NCI-H524 (cell line): Measurements from ENCODE around the gene FOXE1.

Source experiments
- DNase-seq, 2 experiments: peaks; one replicate each; lab custom pipeline; 2025; lab: John Stamatoyannopoulos, UW

FOXE1 gene

DNA sequence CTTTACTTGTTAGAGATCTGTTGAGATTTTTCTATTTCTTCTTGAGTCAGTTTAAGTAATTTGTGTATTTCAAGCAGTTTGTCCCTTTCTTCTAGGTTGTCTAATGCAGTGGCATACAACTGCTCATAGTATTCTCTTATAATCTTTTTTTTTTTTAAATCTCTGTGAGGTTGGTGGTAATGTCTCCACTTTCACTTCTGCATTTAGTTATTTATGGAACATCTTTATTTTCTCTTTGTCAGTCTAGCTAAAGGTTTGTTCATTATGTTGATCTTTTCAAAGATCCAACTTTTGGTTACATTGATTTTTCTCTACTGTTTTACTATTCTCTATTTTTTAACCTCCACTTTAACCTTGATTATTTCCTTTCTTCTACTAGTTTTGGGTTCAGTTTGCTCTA lies 13.8 kb downstream of the FOXE1 start:
- no peak for DNase-seq

DNA sequence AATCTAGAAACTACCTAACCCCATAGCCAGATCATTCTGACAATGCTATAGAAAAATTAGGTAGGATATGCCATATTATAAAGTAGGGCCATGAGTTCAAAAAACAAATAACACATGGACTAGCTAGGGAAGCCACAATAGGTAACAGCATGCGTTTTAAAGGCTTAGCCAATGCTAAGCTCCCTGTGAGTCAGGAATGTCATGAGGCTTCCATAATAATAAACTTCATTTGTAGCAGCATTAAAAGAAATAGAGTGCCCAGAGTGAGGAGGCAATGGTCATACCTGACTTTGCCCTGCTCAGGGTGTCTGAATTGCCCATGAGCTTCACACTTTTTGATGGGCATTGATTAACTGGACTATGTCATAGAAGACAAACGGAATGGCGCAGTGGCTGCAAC lies 15.8 kb downstream of the FOXE1 start:
- DNase-seq, result no peak

- DNase-seq, result no peak
Observed at GRCh38 chr9:97873425-97873824, 20.4 kb downstream of the FOXE1 start.

- no peak for DNase-seq
Observed at GRCh38 chr9:97873882-97874281, 20.9 kb downstream of the FOXE1 start.

- no peak for DNase-seq
Observed at GRCh38 chr9:97874624-97875023, 21.6 kb downstream of the FOXE1 start.

GRCh38 chr9:97875111-97875510 lies 22.1 kb downstream of the FOXE1 start:
- no peak for DNase-seq

DNA sequence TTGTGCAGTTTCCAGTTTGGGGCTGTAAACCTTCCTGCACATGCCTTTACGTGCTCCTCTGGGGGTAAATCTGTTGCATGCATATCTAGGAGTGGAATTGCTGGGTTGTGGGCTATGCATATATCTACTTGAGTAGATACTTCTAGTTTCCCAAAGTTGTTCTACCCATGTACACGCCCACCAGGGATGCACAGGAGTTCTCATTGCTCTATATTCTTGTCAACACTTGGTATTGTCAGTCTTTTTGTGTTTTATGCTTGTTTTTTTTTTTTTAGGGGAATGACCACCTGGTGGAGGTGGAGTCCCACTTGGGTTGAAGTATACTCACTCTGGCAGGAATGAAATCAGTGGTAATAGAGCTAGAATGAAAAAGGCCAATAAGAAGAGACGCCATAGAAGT lies 23.0 kb downstream of the FOXE1 start:
- DNase-seq, result no peak

DNA sequence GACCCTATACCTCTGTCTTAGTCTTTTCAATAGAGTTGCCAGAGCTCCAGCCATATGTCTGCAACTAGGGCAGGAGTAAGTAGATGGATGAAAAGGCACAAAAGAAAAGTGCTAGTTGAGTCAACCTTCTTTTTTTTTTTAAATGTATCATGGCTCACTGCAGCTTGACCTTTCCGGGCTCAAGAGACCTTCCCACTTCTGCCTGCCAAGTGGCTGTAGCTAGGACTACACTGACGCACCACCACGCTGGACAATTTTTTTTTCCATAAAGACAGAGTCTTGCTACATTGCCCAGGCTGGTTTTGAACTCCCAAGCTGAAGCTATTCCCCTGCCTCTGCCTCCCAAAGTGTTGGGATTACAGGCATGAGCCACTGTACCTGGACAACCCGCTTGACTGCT lies 27.3 kb downstream of the FOXE1 start:
- DNase-seq, result no peak

DNA sequence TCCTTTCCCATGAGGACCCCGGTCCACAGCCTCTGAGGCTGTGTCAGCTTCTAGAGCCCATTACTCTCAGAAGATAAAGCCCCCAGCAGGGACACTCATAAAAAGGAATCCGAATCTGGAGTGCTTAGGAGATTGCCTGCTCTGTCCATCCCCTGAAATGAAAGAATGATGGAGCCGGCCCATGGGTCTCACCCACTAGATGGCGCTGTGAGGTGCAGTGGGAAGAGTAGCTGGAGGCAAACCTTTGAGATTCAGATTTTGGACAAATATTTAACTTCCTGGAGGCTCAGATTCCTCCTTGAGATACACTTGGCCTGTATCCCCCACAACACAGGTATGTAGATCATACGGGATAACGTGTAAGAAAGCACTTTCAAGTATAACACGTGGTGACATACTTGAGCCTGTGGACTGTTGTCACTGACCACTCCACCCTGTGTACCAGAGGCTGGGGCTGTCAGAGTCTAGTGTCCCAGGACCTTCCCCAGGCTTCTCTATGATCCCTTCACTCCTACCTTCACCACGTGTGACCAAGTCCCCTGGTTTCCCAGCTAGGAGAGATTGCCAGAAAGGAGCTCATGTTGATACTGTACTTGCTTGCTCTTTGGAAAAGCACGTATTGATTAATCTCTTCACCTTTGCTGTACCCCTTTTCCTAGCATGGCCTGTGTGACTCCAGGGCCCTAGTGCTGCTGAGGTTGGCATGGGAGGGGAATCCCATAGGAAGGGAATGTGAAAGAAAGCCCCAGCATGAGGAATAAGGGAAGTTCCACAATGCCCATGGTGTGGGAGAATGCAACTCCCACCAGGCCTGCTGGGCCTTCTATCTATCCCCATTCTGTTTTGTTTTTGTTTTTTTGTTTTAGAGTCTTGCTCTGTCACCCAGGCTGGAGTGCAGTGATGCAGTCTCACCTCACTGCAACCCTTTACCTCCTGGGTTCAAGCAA lies 37.2 kb downstream of the FOXE1 start:
- peak in 1 of 2 experiments; percentile 6 for DNase-seq

DNA sequence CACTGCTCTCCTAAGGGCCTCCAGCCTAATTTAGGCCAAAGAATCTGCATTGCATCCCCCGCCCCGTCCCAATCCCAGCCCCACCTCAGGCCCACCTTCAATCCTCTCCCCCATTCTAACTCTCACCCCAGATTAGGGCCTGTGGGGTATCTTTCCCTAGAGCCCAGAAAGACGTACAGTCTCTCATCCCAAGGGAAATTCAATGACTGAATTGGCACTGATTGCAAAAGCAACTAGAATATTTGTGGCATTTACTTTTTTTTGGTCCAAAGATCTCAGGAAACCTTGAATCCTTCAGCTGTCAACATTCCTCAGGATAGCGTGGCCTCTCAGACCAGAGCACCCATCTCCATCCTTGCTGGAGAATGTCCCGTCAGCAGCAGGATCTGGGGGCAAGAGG lies 38.7 kb downstream of the FOXE1 start:
- no peak for DNase-seq

GRCh38 chr9:97892421-97892820 lies 39.4 kb downstream of the FOXE1 start:
- DNase-seq, result no peak

DNA sequence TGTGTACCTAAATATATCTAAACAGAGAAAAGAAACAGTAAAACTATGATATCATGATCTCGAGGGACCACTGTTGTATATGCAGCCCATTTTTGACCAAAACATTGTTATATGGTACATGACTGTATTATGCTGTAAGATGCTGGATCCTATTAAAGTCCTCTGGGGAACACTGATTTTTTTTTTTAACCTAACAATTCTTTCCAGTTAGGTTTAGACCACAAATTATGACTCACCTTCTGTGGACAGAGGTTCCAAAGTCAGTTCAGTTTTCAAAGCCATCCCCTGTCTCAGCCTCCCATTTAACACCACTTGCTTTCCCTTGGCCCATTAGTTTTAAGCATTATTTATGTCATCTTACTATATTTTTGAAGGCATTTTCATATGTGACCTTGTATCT lies 42.2 kb downstream of the FOXE1 start:
- no peak for DNase-seq

- DNase-seq, result peak; percentile 12 to 42
Observed at GRCh38 chr9:97895695-97896332, 42.8 kb downstream of the FOXE1 start.

GRCh38 chr9:97900103-97900737 lies 47.2 kb downstream of the FOXE1 start:
- DNase-seq, result no peak

GRCh38 chr9:97900738-97901565 lies 47.9 kb downstream of the FOXE1 start:
- DNase-seq, result peak; percentile 13 to 68

DNA sequence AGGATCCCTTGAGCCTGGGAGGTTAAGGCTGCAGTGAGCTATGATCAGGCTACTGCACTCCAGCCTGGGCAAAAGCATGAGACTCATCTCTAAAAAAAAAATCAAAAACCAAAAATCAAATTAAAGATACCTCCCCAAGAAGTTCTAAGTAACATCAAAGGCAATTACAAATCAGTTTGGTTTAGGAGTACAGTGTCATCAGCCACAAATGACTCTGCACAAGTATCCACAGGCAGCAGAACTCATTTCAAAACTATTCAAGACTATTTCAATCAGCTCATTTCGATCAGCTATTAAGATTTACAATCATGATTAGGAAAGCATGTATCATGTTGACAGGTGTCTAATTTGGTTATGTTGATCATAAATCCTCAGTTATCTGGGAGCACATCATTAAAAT lies 50.2 kb downstream of the FOXE1 start:
- no peak for DNase-seq

DNA sequence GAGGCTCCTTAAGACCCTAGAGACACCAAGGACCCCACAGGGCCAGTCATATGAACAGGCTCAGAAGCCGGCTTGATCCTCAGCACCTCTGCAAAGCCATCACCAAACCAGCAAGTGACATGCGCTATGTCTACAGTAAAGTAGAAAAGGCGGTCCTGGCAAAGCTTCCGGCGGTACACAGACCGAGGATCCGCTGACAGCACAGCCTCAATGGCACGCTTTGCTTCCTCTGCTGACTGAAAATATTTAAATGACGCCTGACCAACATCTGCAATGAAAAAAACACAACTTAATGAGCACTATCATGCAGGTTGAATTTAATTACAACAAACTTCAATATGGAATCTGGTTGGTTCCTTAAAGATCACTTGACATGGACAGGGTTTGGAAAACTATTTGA lies 51.7 kb downstream of the FOXE1 start:
- DNase-seq, result no peak

DNA sequence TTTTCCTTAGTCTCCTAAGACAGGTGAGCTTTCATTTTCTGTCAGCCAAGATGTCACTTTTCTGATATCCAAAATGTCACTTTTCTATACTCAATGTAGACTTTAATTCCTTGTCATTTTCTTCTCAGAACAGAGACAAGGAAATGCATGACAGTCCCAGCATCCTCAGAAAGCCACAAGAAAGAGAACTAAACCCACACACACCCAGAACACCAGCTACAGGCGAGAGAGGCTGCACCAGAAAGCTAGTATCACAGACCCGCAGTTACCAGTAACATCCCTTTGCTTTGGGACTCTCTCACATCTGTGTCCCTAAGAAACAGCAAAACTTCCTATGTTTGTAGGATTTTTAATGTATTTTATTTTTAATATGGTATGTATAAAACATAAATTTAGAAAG lies 52.2 kb downstream of the FOXE1 start:
- DNase-seq, result no peak
